ENCODE data around the gene AZI2.
A peak's percentile ranks its signal among the peaks of the same experiment; 100 is the strongest.

Gene AZI2

DNA sequence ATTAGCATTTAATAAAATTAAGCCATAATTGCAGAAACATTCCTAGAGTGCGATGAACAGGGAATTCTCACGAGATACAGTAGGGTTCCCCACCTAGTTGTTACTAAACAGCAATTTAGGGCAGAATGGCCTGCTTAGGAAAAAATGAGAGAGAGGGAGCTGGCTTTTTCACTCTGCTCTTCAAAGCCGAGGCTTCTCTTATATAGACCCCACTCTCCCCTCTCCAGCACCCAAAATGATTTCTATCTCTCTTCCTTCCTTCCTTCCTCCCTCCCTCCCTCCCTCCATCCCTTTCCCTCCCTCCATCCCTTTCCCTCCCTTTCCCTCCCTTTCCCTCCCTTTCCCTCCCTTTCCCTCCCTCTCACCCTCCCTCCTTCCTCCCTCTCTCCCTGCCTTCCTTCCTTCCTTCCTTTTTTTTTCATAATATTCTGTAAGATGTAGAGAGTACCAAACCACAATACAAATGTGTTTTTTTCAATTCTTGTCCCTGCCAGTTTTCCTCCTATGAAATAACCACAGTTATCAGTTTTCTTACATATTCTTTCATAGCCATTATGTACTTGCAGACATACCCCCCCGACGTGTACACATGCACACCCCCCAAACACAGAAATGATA lies 48.2 kb downstream of the AZI2 start:
- DNase-seq: no peak

DNA sequence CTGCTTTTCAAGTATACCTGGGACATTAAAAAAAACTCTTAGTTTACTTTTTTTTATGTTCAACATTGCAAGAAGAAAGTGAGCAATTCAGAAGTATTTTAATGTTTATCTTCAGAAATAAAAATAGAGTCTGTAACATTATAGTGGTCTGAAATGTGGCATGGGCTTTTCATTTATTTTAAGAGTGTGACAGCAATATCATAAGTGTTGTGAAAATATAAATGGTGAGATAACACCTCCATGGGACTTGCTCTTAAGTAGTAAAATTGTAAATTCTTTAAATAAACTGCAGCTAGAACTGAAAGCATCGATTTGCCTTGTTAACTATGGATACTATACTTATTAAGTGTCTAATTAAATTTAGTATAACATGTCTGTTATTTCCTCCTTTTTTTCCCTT lies 48.9 kb downstream of the AZI2 start:
- DNase-seq: no peak

DNA sequence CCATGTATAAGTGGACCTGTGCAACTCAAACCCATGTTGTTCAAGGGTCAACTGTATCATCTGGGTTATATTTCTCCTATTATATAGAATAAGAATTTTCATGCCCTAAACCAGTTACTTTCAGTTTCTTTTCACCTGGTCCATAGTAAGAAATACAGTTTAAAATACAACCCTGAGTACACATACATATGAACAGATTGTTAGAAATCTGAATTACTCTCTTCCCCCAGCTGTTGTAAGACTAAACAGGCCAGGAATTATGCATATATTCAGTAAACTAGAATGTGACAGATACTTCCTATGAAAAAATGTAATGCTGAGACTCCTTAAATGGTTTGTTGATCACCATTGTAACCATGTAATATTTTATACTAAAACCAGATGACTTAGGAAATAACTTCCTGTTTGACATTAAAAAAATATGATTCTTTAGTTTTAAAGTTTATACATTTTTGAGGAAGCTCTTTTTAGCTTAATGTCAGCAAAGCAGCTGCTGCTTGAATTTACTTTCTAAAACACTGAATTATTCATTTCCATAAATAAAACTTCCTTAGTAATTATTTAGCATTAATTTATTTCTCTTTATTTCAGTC lies 52.6 kb downstream of the AZI2 start:
- no peak for DNase-seq

DNA sequence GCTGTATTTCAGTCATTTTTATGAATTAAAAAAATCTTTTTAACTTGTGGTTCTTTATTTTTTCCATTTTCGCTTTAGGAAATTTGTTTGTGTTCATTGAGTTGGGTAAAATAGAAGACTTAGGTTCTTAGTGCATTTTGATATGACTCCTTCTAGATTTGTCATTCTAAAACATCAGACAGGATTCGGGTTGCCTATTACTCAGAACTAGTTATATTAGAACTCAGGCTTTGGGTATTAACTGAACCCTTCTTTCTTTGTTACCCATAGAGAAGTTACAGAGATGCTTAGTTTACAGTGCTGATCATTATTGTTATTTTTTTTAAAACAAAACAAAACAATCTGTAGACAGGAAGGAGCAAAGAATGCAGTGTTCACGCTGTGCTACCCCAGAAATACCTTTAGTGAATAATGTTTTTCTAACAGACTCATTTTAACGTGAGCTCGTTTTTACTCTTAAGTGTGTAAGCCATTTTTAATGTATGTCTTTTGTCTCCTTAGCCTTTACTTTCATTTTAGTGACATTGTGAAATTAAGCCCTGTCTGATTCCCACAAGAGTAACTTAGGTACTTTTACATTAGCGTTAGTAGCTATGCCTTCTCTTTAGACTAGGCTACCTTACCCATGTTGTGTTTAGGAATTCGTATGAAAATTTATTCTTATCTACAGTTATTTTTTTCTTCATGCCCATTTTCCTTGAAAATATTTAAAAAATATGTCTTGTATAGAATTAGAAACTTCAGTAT lies 53.8 kb downstream of the AZI2 start:
- no peak for DNase-seq

GRCh38 chr3:28292622-28293021 lies 56.0 kb downstream of the AZI2 start:
- no peak for DNase-seq

DNA sequence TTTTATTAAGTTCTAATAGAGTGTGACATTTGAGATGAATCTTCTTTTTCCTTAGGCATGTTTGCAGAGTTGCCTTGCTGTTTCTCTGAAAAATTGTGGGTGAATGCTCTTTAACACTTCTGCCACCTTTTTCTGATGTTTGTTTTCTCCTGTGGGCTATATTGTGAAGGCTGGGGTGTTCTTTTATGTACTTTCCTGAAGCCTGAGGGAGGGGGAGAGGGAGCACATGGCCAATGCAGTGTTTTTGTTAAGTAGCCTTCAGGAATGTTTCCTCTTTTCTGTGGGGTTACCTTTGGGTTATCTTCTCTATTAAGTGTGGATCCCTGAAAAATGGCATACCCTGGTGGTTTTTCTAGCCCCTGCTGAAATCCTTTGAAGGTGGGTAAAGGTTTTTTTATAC lies 57.0 kb downstream of the AZI2 start:
- no peak for DNase-seq

DNA sequence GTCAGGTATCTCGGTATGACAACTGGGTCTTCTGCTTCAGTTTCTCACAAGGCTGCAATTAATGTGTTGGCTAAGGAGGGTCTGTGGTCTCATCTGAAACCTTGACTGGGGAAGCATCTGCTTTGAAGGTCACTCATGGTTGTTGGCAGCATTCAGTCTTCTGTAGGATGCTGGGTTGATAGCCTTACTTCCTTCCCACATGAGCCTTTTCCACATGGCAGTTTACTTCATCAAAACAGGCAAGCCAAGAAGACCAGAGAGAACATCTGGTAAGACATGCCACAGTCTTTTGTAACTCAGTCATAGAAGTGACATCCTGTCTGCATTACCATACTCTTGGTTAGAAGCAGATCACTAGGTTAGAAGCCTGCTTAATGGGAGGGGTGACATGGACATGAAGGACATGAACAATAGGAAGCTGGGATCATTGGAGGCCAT lies 57.7 kb downstream of the AZI2 start:
- peak; percentile 29 for DNase-seq

DNA sequence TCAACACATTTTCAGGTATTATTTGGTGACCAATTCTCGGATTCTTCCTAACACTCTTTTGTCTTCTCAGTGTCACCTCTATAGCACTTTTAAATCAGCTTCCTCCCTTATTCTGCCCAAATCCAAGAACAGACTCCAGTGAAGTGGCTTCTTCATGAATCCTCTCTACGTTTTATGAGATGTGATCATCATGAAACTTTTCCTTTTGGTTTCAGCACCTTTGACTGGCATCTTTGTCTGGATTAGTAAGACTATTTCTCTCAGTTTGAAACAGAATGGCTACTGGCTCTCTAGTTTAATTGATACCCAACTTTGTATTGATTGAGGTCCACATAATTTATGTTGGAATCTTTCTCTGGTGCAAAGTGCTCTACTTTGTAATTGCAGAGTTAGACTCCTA lies 61.6 kb downstream of the AZI2 start:
- no peak for DNase-seq

- DNase-seq: no peak
Measured at GRCh38 chr3:28286595-28286994, 62.0 kb downstream of the AZI2 start.

DNA sequence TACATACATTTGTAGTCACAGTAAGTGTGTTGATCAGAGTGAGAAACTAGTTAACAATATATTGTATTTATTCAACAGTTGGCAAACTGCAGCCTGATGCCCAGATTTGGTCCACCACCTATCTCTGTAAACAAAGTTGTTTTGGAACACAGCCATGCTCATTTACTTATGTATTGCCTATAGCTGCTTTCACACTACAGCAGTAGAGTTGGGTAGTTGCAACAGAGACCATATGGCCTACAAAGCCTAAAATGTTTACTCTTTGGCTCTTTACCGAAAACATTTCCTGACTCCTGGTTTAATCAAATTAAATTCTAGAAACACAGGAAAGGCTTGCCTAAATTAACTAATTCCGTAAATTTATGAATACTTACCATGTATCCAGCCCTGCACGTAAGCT lies 67.8 kb downstream of the AZI2 start:
- DNase-seq: no peak

DNA sequence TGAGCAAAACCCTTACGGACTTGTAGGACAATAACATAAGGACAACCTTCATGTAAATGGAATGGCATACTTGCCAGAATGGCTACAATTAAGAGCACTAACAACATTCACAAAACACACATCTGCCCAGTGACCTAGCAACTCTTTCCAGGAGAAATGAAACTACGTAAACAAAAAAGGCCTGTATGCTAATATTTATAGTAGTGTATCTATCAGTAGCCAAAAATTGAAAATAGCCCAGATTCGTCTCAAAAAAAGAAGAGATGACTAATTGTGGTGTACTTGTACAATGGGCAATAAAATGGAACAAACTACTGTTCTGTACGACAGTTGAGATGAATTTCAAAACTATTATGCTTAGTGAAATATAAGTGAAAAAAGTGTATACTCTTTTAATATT lies 68.9 kb downstream of the AZI2 start:
- no peak for DNase-seq

GRCh38 chr3:28278918-28279317 lies 69.7 kb downstream of the AZI2 start:
- no peak for DNase-seq

DNA sequence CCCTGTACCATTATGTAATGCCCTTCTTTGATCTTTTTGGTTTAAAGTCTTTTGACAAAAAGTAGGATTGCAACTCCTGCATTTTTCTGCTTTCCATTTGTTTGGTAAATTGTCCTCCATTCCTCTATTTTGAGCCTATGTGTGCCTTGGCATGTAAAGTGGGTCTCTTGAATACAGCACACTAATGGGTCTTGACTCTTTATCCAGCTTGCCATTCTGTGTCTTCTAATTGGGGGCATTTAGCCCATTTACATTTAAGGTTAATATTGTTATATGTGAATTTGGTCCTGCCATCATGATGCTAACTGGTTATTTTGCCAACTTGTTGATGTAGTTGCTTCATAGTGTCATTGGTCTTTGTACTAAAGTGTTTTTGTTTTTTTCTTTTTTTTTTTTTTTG lies 74.8 kb downstream of the AZI2 start:
- no peak for DNase-seq
